Fibroblast of lung (primary cell): ENCODE data around the gene GALNT17. TPM values are rescaled to one million over a fixed set of nuclear protein-coding genes. Genes with fewer than 3 reads are reported as not detected.

ENCODE experiments used
- DNase-seq, 2 donors: peaks; one replicate each; pipeline versions ENCODE4 v3.0.0 to v3.0.0-alpha.2; 2010; ENCODE audit warnings: low read depth in 2 of 2
- H2AFZ ChIP-seq: 2 replicates; pipeline ENCODE4 v1.5.1; 2012; ENCODE audit warnings: low read length, control low read depth, inconsistent platforms
- H3K27ac ChIP-seq: 2 replicates; pipeline ENCODE4 v1.5.1; 2011; ENCODE audit warnings: low read length, control low read depth; ENCODE audit not compliant: insufficient read depth
- H3K27me3 ChIP-seq: 2 replicates; pipeline ENCODE4 v1.5.1; 2011; ENCODE audit warnings: mild to moderate bottlenecking, low read length; ENCODE audit not compliant: control insufficient read depth, insufficient read depth
- H3K36me3 ChIP-seq: 2 replicates; pipeline ENCODE4 v1.5.1; 2011; ENCODE audit warnings: low read length; ENCODE audit not compliant: control insufficient read depth, insufficient read depth
- H3K4me1 ChIP-seq: 2 replicates; pipeline ENCODE4 v1.5.1; 2011; ENCODE audit warnings: low read length; ENCODE audit not compliant: control insufficient read depth, insufficient read depth; ENCODE audit errors: extremely low read depth
- H3K4me2 ChIP-seq: 2 replicates; pipeline ENCODE4 v1.5.1; 2011; ENCODE audit warnings: low read length, control low read depth; ENCODE audit not compliant: insufficient read depth; ENCODE audit errors: extremely low read depth
- H3K4me3 ChIP-seq, 4 experiments: fragments of 200-600 bp in 1 of 4; sonication (generic) in 1 of 4; replicated peaks in 1 of 4; 2 replicates each; pipeline ENCODE4 v1.5.1; 2011 to 2016; ENCODE audit warnings: low read length in 4 of 4, low read depth in 3 of 4, mild to moderate bottlenecking in 3 of 4, control low read depth in 2 of 4, inconsistent platforms in 1 of 4, mixed read lengths in 1 of 4; ENCODE audit not compliant: insufficient read depth in 1 of 4; ENCODE audit errors: control extremely low read depth in 1 of 4
- H3K79me2 ChIP-seq: 2 replicates; pipeline ENCODE4 v1.5.1; 2012; ENCODE audit warnings: mild to moderate bottlenecking, low read length, inconsistent platforms; ENCODE audit not compliant: control insufficient read depth, insufficient read depth
- H3K9ac ChIP-seq: 2 replicates; pipeline ENCODE4 v1.5.1; 2011; ENCODE audit warnings: mild to moderate bottlenecking, low read length, control low read depth; ENCODE audit not compliant: insufficient read depth
- H3K9me3 ChIP-seq: 2 replicates; pipeline ENCODE4 v1.5.1; 2012; ENCODE audit warnings: low read depth, low read length; ENCODE audit not compliant: control insufficient read depth, insufficient read depth
- H4K20me1 ChIP-seq: 2 replicates; pipeline ENCODE4 v1.5.1; 2011; ENCODE audit warnings: low read length; ENCODE audit not compliant: control insufficient read depth, insufficient read depth; ENCODE audit errors: extremely low read depth
- CTCF ChIP-seq, 2 donors: IDR thresholded peaks in 1 of 2; conservative IDR thresholded peaks in 1 of 2; 1 replicate in 1 of 2; 2 replicates in 1 of 2; pipeline ENCODE4 v1.5.1; 2011 to 2012; ENCODE audit warnings: low read length in 2 of 2, control low read depth in 1 of 2, inconsistent platforms in 1 of 2, low read depth in 1 of 2, mild to moderate bottlenecking in 1 of 2
- EZH2 ChIP-seq: IDR thresholded peaks from 2 replicates; pipeline ENCODE4 v1.5.1; 2012; ENCODE audit warnings: low read length, control low read depth, mild to moderate bottlenecking; ENCODE audit errors: missing control alignments
- polyA plus RNA-seq, 2 donors: library from polyadenylated mRNA; depleted of rRNA in 1 of 2; stranded (reverse) in 1 of 2; unstranded in 1 of 2; fragments of >200 nt; gene quantifications; 2 replicates each; pipeline ENCODE4 v1.2.1, GENCODE V29; 2011 to 2012; ENCODE audit warnings: missing spikeins in 1 of 2
- total RNA-seq: library from RNA; depleted of rRNA; stranded (reverse); fragments of >200 nt; gene quantifications from 2 replicates; pipeline ENCODE4 v1.2.1, GENCODE V29; 2014

Gene GALNT17
- total and polyA plus RNA-seq, 2 donors (not counting 1 experiment from before 2014, with no cell fraction given): under 0.01 TPM; not detected in 1

GRCh38 chr7:71270558-71270957 lies 138.6 kb downstream of the GALNT17 start:
- no peaks in the 10 kb centered on the region for H3K4me1 ChIP-seq
- TF ChIP-seq CTCF (conservative IDR thresholded peaks at IDR 0.05 in 1 of 2, IDR thresholded peaks at IDR 0.05 in 1 of 2; ENCODE audit: low read depth in 1 of 2, low read length in 2 of 2): no peak
- TF ChIP-seq EZH2: no peak
- H3K27ac ChIP-seq: no peak overlapping the region
- H3K9ac ChIP-seq: no peak overlapping the region
- no peaks in the 10 kb centered on the region for H3K9me3 ChIP-seq
- no peak overlapping the region for H2AFZ ChIP-seq
- no peaks in the 10 kb centered on the region for H3K27me3 ChIP-seq
- H3K79me2 ChIP-seq: no peaks in the 10 kb centered on the region
- DNase-seq: no peak
- no peaks in the 10 kb centered on the region for H3K36me3 ChIP-seq
- H4K20me1 ChIP-seq: no peaks in the 10 kb centered on the region
- no peak overlapping the region for H3K4me2 ChIP-seq
- H3K4me3 ChIP-seq: no peak overlapping the region

GRCh38 chr7:71271203-71271602 lies 139.3 kb downstream of the GALNT17 start:
- H3K27ac ChIP-seq: no peak overlapping the region
- no peak overlapping the region for H3K4me3 ChIP-seq
- H3K9ac ChIP-seq: no peak overlapping the region
- H3K79me2 ChIP-seq: no peaks in the 10 kb centered on the region
- no peaks in the 10 kb centered on the region for H3K27me3 ChIP-seq
- no peak overlapping the region for H3K4me2 ChIP-seq
- TF ChIP-seq CTCF (conservative IDR thresholded peaks at IDR 0.05 in 1 of 2, IDR thresholded peaks at IDR 0.05 in 1 of 2; ENCODE audit: low read depth in 1 of 2, low read length in 2 of 2) (no peak), EZH2 (no peak)
- no peaks in the 10 kb centered on the region for H4K20me1 ChIP-seq
- no peak overlapping the region for H2AFZ ChIP-seq
- DNase-seq: no peak
- no peaks in the 10 kb centered on the region for H3K4me1 ChIP-seq
- H3K36me3 ChIP-seq: no peaks in the 10 kb centered on the region
- H3K9me3 ChIP-seq: no peaks in the 10 kb centered on the region

GRCh38 chr7:71272509-71273490 lies 140.9 kb downstream of the GALNT17 start:
- Histone ChIP-seq H3K4me1 (no peaks in the 10 kb centered on the region), H3K9ac (no peak overlapping the region), H3K36me3 (no peaks in the 10 kb centered on the region), H4K20me1 (no peaks in the 10 kb centered on the region), H3K4me3 (no peak overlapping the region), H3K27ac (no peak overlapping the region), H3K4me2 (no peak overlapping the region), H3K79me2 (no peaks in the 10 kb centered on the region), H3K9me3 (no peaks in the 10 kb centered on the region), H3K27me3 (no peaks in the 10 kb centered on the region), H2AFZ (no peak overlapping the region)
- no peak for TF ChIP-seq CTCF (conservative IDR thresholded peaks at IDR 0.05 in 1 of 2, IDR thresholded peaks at IDR 0.05 in 1 of 2; ENCODE audit: low read depth in 1 of 2, low read length in 2 of 2)
- no peak for DNase-seq
